ENCODE results near the gene HLA-G. TPM values are rescaled to one million over a fixed set of nuclear protein-coding genes. Genes with fewer than 3 reads are reported as not detected.

The HLA-G gene
- total RNA-seq, 6 experiments from 2014 or later: 0.20 to 2.0 TPM; not detected in 4

DNA sequence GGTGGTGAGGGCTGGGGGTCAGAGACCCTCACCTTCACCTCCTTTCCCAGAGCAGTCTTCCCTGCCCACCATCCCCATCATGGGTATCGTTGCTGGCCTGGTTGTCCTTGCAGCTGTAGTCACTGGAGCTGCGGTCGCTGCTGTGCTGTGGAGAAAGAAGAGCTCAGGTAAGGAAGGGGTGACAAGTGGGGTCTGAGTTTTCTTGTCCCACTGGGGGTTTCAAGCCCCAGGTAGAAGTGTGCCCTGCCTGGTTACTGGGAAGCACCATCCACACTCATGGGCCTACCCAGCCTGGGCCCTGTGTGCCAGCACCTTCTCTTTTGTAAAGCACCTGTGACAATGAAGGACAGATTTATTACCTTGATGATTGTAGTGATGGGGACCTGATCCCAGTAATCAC is 2.1 kb downstream of the HLA-G start:
- peaks cover 0 to 9% of the 10 kb centered on the region in 2 donors for H3K27me3 ChIP-seq
- H3K36me3 ChIP-seq: no peaks in the 10 kb centered on the region
- DNase-seq (no peak), ATAC-seq (no peak)
- peaks cover 0 to 8% (median 0%) of the 10 kb centered on the region in 4 donors for H3K4me1 ChIP-seq
- H3K4me3 ChIP-seq: no peak overlapping the region
- TF ChIP-seq POLR2A (IDR thresholded peaks at IDR 0.05): no peak
- TF ChIP-seq, protein P1, sequence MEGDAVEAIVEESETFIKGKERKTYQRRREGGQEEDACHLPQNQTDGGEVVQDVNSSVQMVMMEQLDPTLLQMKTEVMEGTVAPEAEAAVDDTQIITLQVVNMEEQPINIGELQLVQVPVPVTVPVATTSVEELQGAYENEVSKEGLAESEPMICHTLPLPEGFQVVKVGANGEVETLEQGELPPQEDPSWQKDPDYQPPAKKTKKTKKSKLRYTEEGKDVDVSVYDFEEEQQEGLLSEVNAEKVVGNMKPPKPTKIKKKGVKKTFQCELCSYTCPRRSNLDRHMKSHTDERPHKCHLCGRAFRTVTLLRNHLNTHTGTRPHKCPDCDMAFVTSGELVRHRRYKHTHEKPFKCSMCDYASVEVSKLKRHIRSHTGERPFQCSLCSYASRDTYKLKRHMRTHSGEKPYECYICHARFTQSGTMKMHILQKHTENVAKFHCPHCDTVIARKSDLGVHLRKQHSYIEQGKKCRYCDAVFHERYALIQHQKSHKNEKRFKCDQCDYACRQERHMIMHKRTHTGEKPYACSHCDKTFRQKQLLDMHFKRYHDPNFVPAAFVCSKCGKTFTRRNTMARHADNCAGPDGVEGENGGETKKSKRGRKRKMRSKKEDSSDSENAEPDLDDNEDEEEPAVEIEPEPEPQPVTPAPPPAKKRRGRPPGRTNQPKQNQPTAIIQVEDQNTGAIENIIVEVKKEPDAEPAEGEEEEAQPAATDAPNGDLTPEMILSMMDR (IDR thresholded peaks at IDR 0.05): no peak
- no CpG with 5 or more reads among the region's 3 CpGs for WGBS (ENCODE audit: insufficient coverage, low coverage, low lambda C conversion rate, missing lambda C conversion rate)
- H3K27ac ChIP-seq: no peak overlapping the region
- intact Hi-C loops (cut with DNase I): loop anchor here (5.0 to 10.0 kb wide), 2 partner anchors 117 to 125 kb away; no protein-coding TSS in a partner anchor
- no peaks in the 10 kb centered on the region for H3K9me3 ChIP-seq

DNA sequence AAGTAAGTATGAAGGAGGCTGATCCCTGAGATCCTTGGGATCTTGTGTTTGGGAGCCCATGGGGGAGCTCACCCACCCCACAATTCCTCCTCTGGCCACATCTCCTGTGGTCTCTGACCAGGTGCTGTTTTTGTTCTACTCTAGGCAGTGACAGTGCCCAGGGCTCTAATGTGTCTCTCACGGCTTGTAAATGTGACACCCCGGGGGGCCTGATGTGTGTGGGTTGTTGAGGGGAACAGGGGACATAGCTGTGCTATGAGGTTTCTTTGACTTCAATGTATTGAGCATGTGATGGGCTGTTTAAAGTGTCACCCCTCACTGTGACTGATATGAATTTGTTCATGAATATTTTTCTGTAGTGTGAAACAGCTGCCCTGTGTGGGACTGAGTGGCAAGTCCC is 2.8 kb downstream of the HLA-G start:
- no peak overlapping the region for H3K4me3 ChIP-seq
- H3K9me3 ChIP-seq: no peaks in the 10 kb centered on the region
- no peak for DNase-seq
- H3K27me3 ChIP-seq: peaks cover 0 to 9% of the 10 kb centered on the region in 2 donors
- intact Hi-C loops (cut with DNase I): loop anchor here (5.0 to 10.0 kb wide), 2 partner anchors 118 to 126 kb away; no protein-coding TSS in a partner anchor
- no peaks in the 10 kb centered on the region for H3K36me3 ChIP-seq
- ATAC-seq: no peak
- H3K27ac ChIP-seq: no peak overlapping the region
- H3K4me1 ChIP-seq: peaks cover 0 to 8% (median 0%) of the 10 kb centered on the region in 4 donors
- WGBS (ENCODE audit: insufficient coverage, low coverage, low lambda C conversion rate, missing lambda C conversion rate): 69% methylated on average over 2 of the region's 2 CpGs
- TF ChIP-seq, protein P1 (IDR thresholded peaks at IDR 0.05): no peak
- no peak for TF ChIP-seq POLR2A (IDR thresholded peaks at IDR 0.05)

DNA sequence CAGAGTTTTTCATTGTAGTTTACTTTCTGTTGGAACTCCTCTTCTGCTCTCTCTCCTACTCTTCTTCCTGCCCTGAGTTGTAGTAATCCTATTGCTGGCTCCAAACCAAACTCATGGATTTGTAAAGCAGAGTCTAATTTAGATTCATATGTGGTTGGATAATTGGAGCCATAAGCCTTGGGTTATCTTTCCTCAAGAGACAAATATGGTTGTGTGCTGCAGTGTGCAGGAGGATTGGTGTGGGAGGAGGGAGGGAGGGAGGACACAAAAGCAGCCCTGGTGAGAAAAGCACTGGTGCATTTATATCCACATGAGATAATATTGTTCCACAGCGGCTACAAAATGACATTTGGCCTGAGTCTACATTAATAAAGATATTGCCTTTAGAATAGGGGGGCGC is 4.2 kb downstream of the HLA-G start:
- TF ChIP-seq, protein P1 (IDR thresholded peaks at IDR 0.05): no peak
- no peak for TF ChIP-seq POLR2A (IDR thresholded peaks at IDR 0.05)
- no peak overlapping the region for H3K27ac ChIP-seq
- no peak for ATAC-seq
- WGBS (ENCODE audit: insufficient coverage, low coverage, low lambda C conversion rate, missing lambda C conversion rate): 71% methylated on average over 2 of the region's 2 CpGs
- H3K4me3 ChIP-seq: no peak overlapping the region
- intact Hi-C loops (cut with DNase I): loop anchor here (5.0 to 10.0 kb wide), 2 partner anchors 119 to 127 kb away; no protein-coding TSS in a partner anchor
- H3K4me1 ChIP-seq: peaks cover 0 to 8% (median 0%) of the 10 kb centered on the region in 4 donors
- H3K36me3 ChIP-seq: no peaks in the 10 kb centered on the region
- H3K27me3 ChIP-seq: peaks cover 0 to 9% of the 10 kb centered on the region in 2 donors
- H3K9me3 ChIP-seq: no peaks in the 10 kb centered on the region
- DNase-seq: no peak

DNA sequence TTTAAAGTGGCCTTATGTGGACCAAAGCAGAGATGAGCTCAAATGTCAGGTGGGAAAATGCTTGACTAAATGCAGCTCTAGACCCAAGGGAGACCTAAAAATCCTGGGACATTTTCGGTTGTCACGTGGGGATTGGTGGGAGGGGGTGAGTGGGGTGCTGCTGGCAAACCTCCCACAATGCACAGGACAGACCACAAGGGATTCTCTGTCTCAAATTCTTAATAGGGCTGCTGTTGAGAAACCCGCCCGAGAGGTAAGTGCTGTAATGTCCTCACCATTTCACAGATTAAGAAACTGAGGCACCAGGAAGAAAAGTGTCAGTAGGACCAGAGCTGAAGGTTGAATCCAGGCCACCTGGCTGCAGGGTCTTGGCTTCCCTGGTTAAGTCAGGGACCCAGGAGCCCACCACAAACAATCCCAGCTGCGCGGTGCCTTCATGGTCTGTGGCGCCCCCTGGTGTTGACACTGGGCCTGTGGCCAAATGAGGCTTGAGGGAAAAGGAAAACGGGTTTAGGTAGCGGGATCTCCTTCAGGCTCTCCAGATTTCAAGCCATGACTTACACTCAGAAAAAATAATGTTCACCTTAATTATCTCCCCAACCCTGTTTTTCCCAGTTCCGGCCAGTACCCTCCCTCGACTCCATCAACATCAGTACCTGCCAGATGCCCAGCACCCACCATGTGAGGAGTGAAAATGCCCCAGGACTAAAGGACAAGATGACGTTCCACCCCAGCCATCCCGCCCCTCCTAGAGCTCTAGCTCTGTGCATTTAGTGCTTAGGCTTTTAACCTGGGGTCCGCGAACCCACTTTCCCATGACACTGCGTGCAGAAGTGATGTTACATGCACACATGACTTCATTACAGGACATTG is 7.2 kb downstream of the HLA-G start:
- intact Hi-C loops (cut with DNase I): loop anchor here (5.0 to 10.0 kb wide), 3 partner anchors 92 to 130 kb away; no protein-coding TSS in a partner anchor
- WGBS (ENCODE audit: insufficient coverage, low coverage, low lambda C conversion rate, missing lambda C conversion rate): 11% methylated on average over 15 of the region's 16 CpGs
- no peaks in the 10 kb centered on the region for H3K4me1 ChIP-seq
- peaks cover 0 to 4% of the 10 kb centered on the region in 2 donors for H3K27me3 ChIP-seq
- no peaks in the 10 kb centered on the region for H3K36me3 ChIP-seq
- peak in 1 of 3 donors; percentile 47 for DNase-seq
- ATAC-seq: peak; percentile 61 to 82 (median 74)
- TF ChIP-seq, protein P1 (IDR thresholded peaks at IDR 0.05): peak; percentile 73 to 92 (median 90)
- no peak for TF ChIP-seq POLR2A (IDR thresholded peaks at IDR 0.05)
- H3K4me3 ChIP-seq: no peak overlapping the region
- H3K27ac ChIP-seq: no peak overlapping the region
- no peaks in the 10 kb centered on the region for H3K9me3 ChIP-seq
